ENCODE measurements around the gene ESYT1. TPM values are rescaled to one million over a fixed set of nuclear protein-coding genes. Genes with fewer than 3 reads are reported as not detected.
"Not testable (repeated sequence)": the region's sequence is repeated elsewhere in the genome, so short reads cannot be mapped to it uniquely, and the experiment has no call there.

The ESYT1 gene
- total and polyA plus RNA-seq, 4 donors = 42.6 to 76.6 (median 61.1) TPM

- Histone ChIP-seq H3K27ac (ENCODE audit: low read depth, low read length) (peak overlapping the region; percentile 98), H3K9me3 (ENCODE audit: control insufficient read depth, insufficient read depth, low read length) (no peaks in the 10 kb centered on the region), H3K4me3 (ENCODE audit: low read depth, low read length) (peak overlapping the region; percentile 100), H3K4me1 (ENCODE audit: control insufficient read depth, insufficient read depth, low read length) (peaks cover 20% of the 10 kb centered on the region), H3K27me3 (ENCODE audit: control insufficient read depth, insufficient read depth, low read length) (no peaks in the 10 kb centered on the region), H3K36me3 (ENCODE audit: control insufficient read depth, insufficient read depth, low read length) (peaks cover 27% of the 10 kb centered on the region)
- 24% methylated on average over 3 of the region's 10 CpGs for WGBS (ENCODE audit: insufficient coverage)
- DNase-seq (ENCODE audit: low read depth in 4 of 6, low spot score in 6 of 6) = peak in 2 of 6 donors; percentile 30 to 36
These were observed 12.7 kb upstream of the ESYT1 start for GRCh38 chr12:56115329-56115728.

- no peaks in the 10 kb centered on the region for H3K9me3 ChIP-seq (ENCODE audit: control insufficient read depth, insufficient read depth, low read length)
- no peaks in the 10 kb centered on the region for H3K27me3 ChIP-seq (ENCODE audit: control insufficient read depth, insufficient read depth, low read length)
- WGBS (ENCODE audit: insufficient coverage) = 0% methylated on average over 22 of the region's 34 CpGs
- H3K36me3 ChIP-seq (ENCODE audit: control insufficient read depth, insufficient read depth, low read length) = peaks cover 28% of the 10 kb centered on the region
- DNase-seq (ENCODE audit: low read depth in 4 of 6, low spot score in 6 of 6) = peak; percentile 95 to 100 (median 98)
- H3K4me1 ChIP-seq (ENCODE audit: control insufficient read depth, insufficient read depth, low read length) = peaks cover 20% of the 10 kb centered on the region
- peak within 1 kb of the TSS; percentile 98 for H3K27ac ChIP-seq (ENCODE audit: low read depth, low read length)
- H3K4me3 ChIP-seq (ENCODE audit: low read depth, low read length) = peak within 1 kb of the TSS; percentile 100
These were observed 11.6 kb upstream of the ESYT1 start, which contains the start of gene RPL41 for GRCh38 chr12:56116267-56117081. RPL41 (plus strand) TSS chr12:56116633.

GRCh38 chr12:56117082-56117706 is 10.9 kb upstream of the ESYT1 start:
- H3K4me3 ChIP-seq (ENCODE audit: low read depth, low read length) = peak overlapping the region; percentile 100
- peaks cover 20% of the 10 kb centered on the region for H3K4me1 ChIP-seq (ENCODE audit: control insufficient read depth, insufficient read depth, low read length)
- H3K27me3 ChIP-seq (ENCODE audit: control insufficient read depth, insufficient read depth, low read length); H3K9me3 ChIP-seq (ENCODE audit: control insufficient read depth, insufficient read depth, low read length); DNase-seq (ENCODE audit: low read depth in 4 of 6, low spot score in 6 of 6): not testable (repeated sequence)
- 0% methylated on average over 1 of the region's 16 CpGs for WGBS (ENCODE audit: insufficient coverage)
- H3K36me3 ChIP-seq (ENCODE audit: control insufficient read depth, insufficient read depth, low read length) = peaks cover 28% of the 10 kb centered on the region
- peak overlapping the region; percentile 98 for H3K27ac ChIP-seq (ENCODE audit: low read depth, low read length)

- peak; percentile 90 to 99 (median 96) for DNase-seq (ENCODE audit: low read depth in 4 of 6, low spot score in 6 of 6)
- 0% methylated on average over 58 of the region's 61 CpGs for WGBS (ENCODE audit: insufficient coverage)
- peaks cover 22% of the 10 kb centered on the region for H3K36me3 ChIP-seq (ENCODE audit: control insufficient read depth, insufficient read depth, low read length)
- H3K9me3 ChIP-seq (ENCODE audit: control insufficient read depth, insufficient read depth, low read length) = no peaks in the 10 kb centered on the region
- H3K4me3 ChIP-seq (ENCODE audit: low read depth, low read length) = peak within 1 kb of the TSS; percentile 100
- H3K4me1 ChIP-seq (ENCODE audit: control insufficient read depth, insufficient read depth, low read length) = peaks cover 20% of the 10 kb centered on the region
- H3K27me3 ChIP-seq (ENCODE audit: control insufficient read depth, insufficient read depth, low read length) = no peaks in the 10 kb centered on the region
- peak within 1 kb of the TSS; percentile 98 for H3K27ac ChIP-seq (ENCODE audit: low read depth, low read length)
These were observed 10.0 kb upstream of the ESYT1 start, which contains the start of gene ZC3H10 for GRCh38 chr12:56117778-56118687. ZC3H10 (plus strand) TSS chr12:56118266; CDS start chr12:56120563, 2,297 bp downstream.

- no peak for DNase-seq (ENCODE audit: low read depth in 4 of 6, low spot score in 6 of 6)
- WGBS (ENCODE audit: insufficient coverage) = under 1% methylated on average over 7 of the region's 13 CpGs
- H3K27ac ChIP-seq (ENCODE audit: low read depth, low read length) = peak overlapping the region; percentile 94
These were observed 9.2 kb upstream of the ESYT1 start for GRCh38 chr12:56118688-56119357.

GRCh38 chr12:56119361-56119796 is 8.7 kb upstream of the ESYT1 start:
- peaks cover 24% of the 10 kb centered on the region for H3K36me3 ChIP-seq (ENCODE audit: control insufficient read depth, insufficient read depth, low read length)

More at GRCh38 chr12:56118688-56119357, 9.2 kb upstream of the ESYT1 start:
- H3K27me3 ChIP-seq (ENCODE audit: control insufficient read depth, insufficient read depth, low read length) = no peaks in the 10 kb centered on the region
- no peaks in the 10 kb centered on the region for H3K9me3 ChIP-seq (ENCODE audit: control insufficient read depth, insufficient read depth, low read length)
- peaks cover 20% of the 10 kb centered on the region for H3K4me1 ChIP-seq (ENCODE audit: control insufficient read depth, insufficient read depth, low read length)
- H3K36me3 ChIP-seq (ENCODE audit: control insufficient read depth, insufficient read depth, low read length) = peaks cover 24% of the 10 kb centered on the region
- H3K4me3 ChIP-seq (ENCODE audit: low read depth, low read length) = peak overlapping the region; percentile 100

GRCh38 chr12:56120158-56120846 is 7.8 kb upstream of the ESYT1 start:
- peaks cover 19% of the 10 kb centered on the region for H3K4me1 ChIP-seq (ENCODE audit: control insufficient read depth, insufficient read depth, low read length)

More at GRCh38 chr12:56119361-56119796, 8.7 kb upstream of the ESYT1 start:
- Histone ChIP-seq H3K27me3 (ENCODE audit: control insufficient read depth, insufficient read depth, low read length) (no peaks in the 10 kb centered on the region), H3K27ac (ENCODE audit: low read depth, low read length) (peak overlapping the region; percentile 94), H3K9me3 (ENCODE audit: control insufficient read depth, insufficient read depth, low read length) (no peaks in the 10 kb centered on the region), H3K4me1 (ENCODE audit: control insufficient read depth, insufficient read depth, low read length) (peaks cover 20% of the 10 kb centered on the region), H3K4me3 (ENCODE audit: low read depth, low read length) (peak overlapping the region; percentile 100)
- DNase-seq (ENCODE audit: low read depth in 4 of 6, low spot score in 6 of 6) = peak in 2 of 6 donors; percentile 84 to 88
- 0% methylated on average over 2 of the region's 2 CpGs for WGBS (ENCODE audit: insufficient coverage)

GRCh38 chr12:56121204-56121870 is 6.7 kb upstream of the ESYT1 start:
- H3K4me3 ChIP-seq (ENCODE audit: low read depth, low read length) = no peak overlapping the region
- H3K36me3 ChIP-seq (ENCODE audit: control insufficient read depth, insufficient read depth, low read length) = peaks cover 28% of the 10 kb centered on the region
- no peaks in the 10 kb centered on the region for H3K9me3 ChIP-seq (ENCODE audit: control insufficient read depth, insufficient read depth, low read length)
- no peak overlapping the region for H3K27ac ChIP-seq (ENCODE audit: low read depth, low read length)
- no peak for DNase-seq (ENCODE audit: low read depth in 4 of 6, low spot score in 6 of 6)
- H3K27me3 ChIP-seq (ENCODE audit: control insufficient read depth, insufficient read depth, low read length) = no peaks in the 10 kb centered on the region
- H3K4me1 ChIP-seq (ENCODE audit: control insufficient read depth, insufficient read depth, low read length) = peaks cover 16% of the 10 kb centered on the region
- 88% methylated on average over 11 of the region's 11 CpGs for WGBS (ENCODE audit: insufficient coverage)

More at GRCh38 chr12:56120158-56120846, 7.8 kb upstream of the ESYT1 start:
- Histone ChIP-seq H3K27me3 (ENCODE audit: control insufficient read depth, insufficient read depth, low read length) (no peaks in the 10 kb centered on the region), H3K27ac (ENCODE audit: low read depth, low read length) (no peak overlapping the region), H3K36me3 (ENCODE audit: control insufficient read depth, insufficient read depth, low read length) (peaks cover 27% of the 10 kb centered on the region), H3K4me3 (ENCODE audit: low read depth, low read length) (no peak overlapping the region), H3K9me3 (ENCODE audit: control insufficient read depth, insufficient read depth, low read length) (no peaks in the 10 kb centered on the region)
- 97% methylated on average over 14 of the region's 17 CpGs for WGBS (ENCODE audit: insufficient coverage)
- DNase-seq (ENCODE audit: low read depth in 4 of 6, low spot score in 6 of 6) = no peak

Data from spinal cord (tissue), 10 donors.